Measurements from ENCODE around the gene FOXJ3. TPM values are rescaled to one million over a fixed set of nuclear protein-coding genes. Genes with fewer than 3 reads are reported as not detected.

FOXJ3 gene
- total RNA-seq, 1 donor from 2014 or later = 17.2 TPM

GRCh38 chr1:42177541-42177981 lies 157.5 kb downstream of the FOXJ3 start:
- peak; percentile 48 for DNase-seq (ENCODE audit: low read depth)
- no peak overlapping the region for H3K4me3 ChIP-seq (ENCODE audit: low read depth, low read length)
- TF ChIP-seq, protein P1, sequence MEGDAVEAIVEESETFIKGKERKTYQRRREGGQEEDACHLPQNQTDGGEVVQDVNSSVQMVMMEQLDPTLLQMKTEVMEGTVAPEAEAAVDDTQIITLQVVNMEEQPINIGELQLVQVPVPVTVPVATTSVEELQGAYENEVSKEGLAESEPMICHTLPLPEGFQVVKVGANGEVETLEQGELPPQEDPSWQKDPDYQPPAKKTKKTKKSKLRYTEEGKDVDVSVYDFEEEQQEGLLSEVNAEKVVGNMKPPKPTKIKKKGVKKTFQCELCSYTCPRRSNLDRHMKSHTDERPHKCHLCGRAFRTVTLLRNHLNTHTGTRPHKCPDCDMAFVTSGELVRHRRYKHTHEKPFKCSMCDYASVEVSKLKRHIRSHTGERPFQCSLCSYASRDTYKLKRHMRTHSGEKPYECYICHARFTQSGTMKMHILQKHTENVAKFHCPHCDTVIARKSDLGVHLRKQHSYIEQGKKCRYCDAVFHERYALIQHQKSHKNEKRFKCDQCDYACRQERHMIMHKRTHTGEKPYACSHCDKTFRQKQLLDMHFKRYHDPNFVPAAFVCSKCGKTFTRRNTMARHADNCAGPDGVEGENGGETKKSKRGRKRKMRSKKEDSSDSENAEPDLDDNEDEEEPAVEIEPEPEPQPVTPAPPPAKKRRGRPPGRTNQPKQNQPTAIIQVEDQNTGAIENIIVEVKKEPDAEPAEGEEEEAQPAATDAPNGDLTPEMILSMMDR (conservative IDR thresholded peaks at IDR 0.05; ENCODE audit: low read depth, low read length) = no peak

DNA sequence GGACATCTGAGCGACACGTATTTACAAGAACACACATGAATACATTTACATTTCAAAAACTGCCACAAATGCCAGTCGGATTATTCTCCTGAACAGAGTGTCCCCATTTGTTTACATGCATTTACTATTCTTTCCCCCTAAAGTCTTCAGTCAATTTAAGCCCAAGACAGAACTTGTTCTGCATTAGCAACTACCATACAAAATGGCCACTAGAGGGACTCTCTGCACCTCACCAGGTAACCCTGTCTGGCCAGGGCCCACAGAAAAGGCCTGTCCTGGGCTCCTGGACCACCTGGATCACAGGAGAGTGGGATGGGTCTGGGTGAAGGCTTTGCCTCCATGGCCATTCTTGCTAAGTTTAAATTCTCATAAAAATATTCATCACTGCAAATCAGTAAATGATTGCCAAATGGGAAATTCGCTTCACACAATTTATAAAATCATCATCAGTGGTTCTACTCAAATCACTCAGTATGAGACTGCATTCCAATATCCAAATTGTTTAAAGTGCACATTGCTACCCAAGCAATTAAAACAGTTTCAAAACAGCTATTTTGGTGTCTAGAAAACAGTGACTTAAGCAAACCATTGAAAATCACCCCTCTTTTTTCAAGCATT lies 158.0 kb downstream of the FOXJ3 start:
- DNase-seq (ENCODE audit: low read depth) = no peak
- TF ChIP-seq, protein P1 (conservative IDR thresholded peaks at IDR 0.05; ENCODE audit: low read depth, low read length) = peak; percentile 92
- H3K4me3 ChIP-seq (ENCODE audit: low read depth, low read length) = no peak overlapping the region

GRCh38 chr1:42175314-42176054 lies 159.6 kb downstream of the FOXJ3 start:
- H3K4me3 ChIP-seq (ENCODE audit: low read depth, low read length) = no peak overlapping the region
- DNase-seq (ENCODE audit: low read depth) = no peak
- TF ChIP-seq, protein P1 (conservative IDR thresholded peaks at IDR 0.05; ENCODE audit: low read depth, low read length) = no peak

GRCh38 chr1:42173961-42174735 lies 160.9 kb downstream of the FOXJ3 start:
- DNase-seq (ENCODE audit: low read depth) = no peak
- H3K4me3 ChIP-seq (ENCODE audit: low read depth, low read length) = no peak overlapping the region
- TF ChIP-seq, protein P1 (conservative IDR thresholded peaks at IDR 0.05; ENCODE audit: low read depth, low read length) = no peak

DNA sequence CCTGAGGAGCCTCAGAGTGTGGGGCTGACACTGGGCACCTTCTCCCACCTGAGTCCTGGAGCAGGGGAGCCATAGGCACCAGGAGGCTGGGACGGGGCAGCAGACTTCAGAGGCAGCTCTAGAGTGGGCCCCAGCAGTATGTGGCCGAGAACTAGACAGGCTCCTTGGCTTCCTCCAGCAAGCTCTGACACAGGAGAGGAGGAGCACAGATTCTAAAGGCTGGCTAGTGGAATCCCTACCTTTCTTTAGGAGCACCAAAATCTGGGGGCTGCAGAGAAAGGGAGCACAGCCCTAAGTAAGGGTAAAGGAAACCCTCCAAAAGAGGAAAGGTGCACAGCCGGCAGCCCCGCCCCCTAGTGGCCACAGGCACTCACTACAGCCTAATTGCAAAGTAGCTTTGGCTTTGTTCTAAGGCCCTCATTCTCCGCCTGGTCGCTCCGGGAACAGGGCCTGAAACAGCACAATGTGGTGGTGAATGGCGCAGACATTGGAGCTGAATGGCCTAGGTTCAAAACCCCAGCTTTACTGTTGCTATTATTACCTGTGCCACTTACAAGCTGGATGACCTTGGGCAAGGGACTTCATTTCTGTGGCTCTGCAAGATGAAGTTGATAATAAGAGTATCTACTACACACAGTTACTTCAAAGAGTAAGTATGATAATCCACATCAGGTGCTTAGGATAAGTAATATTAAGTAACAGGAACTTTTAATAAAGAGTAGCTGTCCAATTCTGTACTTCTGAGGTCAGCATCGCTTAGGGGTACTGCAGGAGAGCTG lies 161.7 kb downstream of the FOXJ3 start:
- TF ChIP-seq, protein P1 (conservative IDR thresholded peaks at IDR 0.05; ENCODE audit: low read depth, low read length) = peak; percentile 97
- DNase-seq (ENCODE audit: low read depth) = no peak
- H3K4me3 ChIP-seq (ENCODE audit: low read depth, low read length) = no peak overlapping the region

- H3K4me3 ChIP-seq (ENCODE audit: low read depth, low read length) = no peak overlapping the region
- no peak for DNase-seq (ENCODE audit: low read depth)
- TF ChIP-seq, protein P1 (conservative IDR thresholded peaks at IDR 0.05; ENCODE audit: low read depth, low read length) = no peak
These were observed 162.5 kb downstream of the FOXJ3 start for GRCh38 chr1:42172381-42173133.
